PC-9 (cell line): Measurements from ENCODE around the gene KCNJ6. TPM values are rescaled to one million over a fixed set of nuclear protein-coding genes. Genes with fewer than 3 reads are reported as not detected.
"Not testable (repeated sequence)": the region's sequence is repeated elsewhere in the genome, so short reads cannot be mapped to it uniquely, and the experiment has no call there.

Experiments
- BruUV-seq: library from RNA; stranded (reverse); fragments of 400-500 nt; replicated peaks from 2 replicates; lab custom pipeline; 2021; lab: Mats Ljungman, UMichigan
- CTCF ChIA-PET: fragments of 300-600 bp; sonication (Branson Sonifier 250); formaldehyde crosslinking; loops from one replicate; lab custom pipeline; 2022; ENCODE audit warnings: antibody characterized with exemption; lab: Charles Lee
- POLR2A ChIA-PET: fragments of 300-600 bp; sonication (Branson Sonifier 250); formaldehyde crosslinking; loops from one replicate; lab custom pipeline; 2022; ENCODE audit warnings: antibody characterized with exemption; ENCODE audit not compliant: unreplicated experiment; lab: Charles Lee
- DNase-seq, 2 experiments: peaks; one replicate each; pipeline versions ENCODE4 v3.0.0 to v3.0.0-alpha.2; 2015 to 2022; ENCODE audit warnings: mixed read lengths in 1 of 2
- H2AFZ ChIP-seq: fragments of 200-600 bp; sonication (generic); 2 replicates; pipeline ENCODE4 v1.8.1; 2017; ENCODE audit warnings: antibody characterized with exemption
- H3F3A ChIP-seq: fragments of 200-600 bp; sonication (generic); 2 replicates; pipeline ENCODE4 v1.8.1; 2017; ENCODE audit warnings: antibody characterized with exemption, mild to moderate bottlenecking, low read depth; ENCODE audit not compliant: insufficient read depth
- H3K27ac ChIP-seq: fragments of 200-600 bp; sonication (generic); 2 replicates; pipeline ENCODE4 v1.6.1; 2016; ENCODE audit warnings: mixed run types
- H3K27me3 ChIP-seq: fragments of 200-600 bp; sonication (generic); 2 replicates; pipeline ENCODE4 v1.6.1; 2016; ENCODE audit warnings: low read depth, mixed run types; ENCODE audit not compliant: insufficient read depth
- H3K36me3 ChIP-seq: fragments of 200-600 bp; sonication (generic); 2 replicates; pipeline ENCODE4 v1.6.1; 2016; ENCODE audit warnings: low read depth, mixed run types
- H3K4me1 ChIP-seq: fragments of 200-600 bp; sonication (generic); replicated peaks from 2 replicates; pipeline ENCODE4 v1.6.1; 2016; ENCODE audit warnings: mixed run types; ENCODE audit not compliant: insufficient read depth
- H3K4me2 ChIP-seq: fragments of 200-600 bp; sonication (generic); 2 replicates; pipeline ENCODE4 v1.6.1; 2017; ENCODE audit warnings: mixed run types
- H3K4me3 ChIP-seq: fragments of 200-600 bp; sonication (generic); 2 replicates; pipeline ENCODE4 v1.6.1; 2016; ENCODE audit warnings: mixed run types
- H3K79me2 ChIP-seq: fragments of 200-600 bp; sonication (generic); 2 replicates; pipeline ENCODE4 v1.6.1; 2017; ENCODE audit warnings: low read depth, mixed run types
- H3K9me2 ChIP-seq: fragments of 200-600 bp; sonication (generic); 2 replicates; pipeline ENCODE4 v1.8.1; 2017; ENCODE audit warnings: mild to moderate bottlenecking; ENCODE audit not compliant: insufficient read depth
- H3K9me3 ChIP-seq: fragments of 200-600 bp; sonication (generic); 2 replicates; pipeline ENCODE4 v1.8.1; 2016; ENCODE audit warnings: low read depth; ENCODE audit not compliant: insufficient read depth
- H4K20me1 ChIP-seq: fragments of 200-600 bp; sonication (generic); 2 replicates; pipeline ENCODE4 v1.8.1; 2017; ENCODE audit not compliant: insufficient read depth
- CTCF ChIP-seq: fragments of 200-600 bp; sonication (generic); conservative IDR thresholded peaks from 2 replicates; pipeline ENCODE4 v1.6.1; 2017; ENCODE audit warnings: mixed run types, antibody characterized with exemption, mild to moderate bottlenecking, moderate library complexity
- EZH2 ChIP-seq: fragments of 200-600 bp; sonication (generic); IDR thresholded peaks from 2 replicates; pipeline ENCODE4 v1.8.0; 2017; ENCODE audit warnings: antibody characterized with exemption, low read depth
- intact Hi-C: fragments of 100-400 bp; cut with micrococcal nuclease; formaldehyde crosslinking; loops from one replicate; pipeline ENCODE4 v1.10.0; 2022; ENCODE audit not compliant: unreplicated experiment
- total RNA-seq: library from RNA; stranded (reverse); gene quantifications from 2 replicates; pipeline ENCODE4 v1.2.3, GENCODE V29; 2021

The KCNJ6 gene
- total RNA-seq, 1 experiment from 2014 or later = not detected

- no peak overlapping the region for H3K27ac ChIP-seq
Measured at GRCh38 chr21:37667380-37667779, 248.9 kb downstream of the KCNJ6 start.

GRCh38 chr21:37665230-37666024 lies 250.8 kb downstream of the KCNJ6 start:
- H3K27ac ChIP-seq = no peak overlapping the region

More at GRCh38 chr21:37667380-37667779, 248.9 kb downstream of the KCNJ6 start:
- ChIA-PET CTCF (no interaction called here), POLR2A (no interaction called here)
- no peak overlapping the region for H2AFZ ChIP-seq
- TF ChIP-seq CTCF (no peak), EZH2 (no peak)
- no peaks in the 10 kb centered on the region for H4K20me1 ChIP-seq
- intact Hi-C loops = no loop called here
- peaks cover 19% of the 10 kb centered on the region for H3K4me1 ChIP-seq
- H3F3A ChIP-seq = peaks cover 6% of the 10 kb centered on the region; the same call in 1 of the 2 replicates
- H3K27me3 ChIP-seq = no peaks in the 10 kb centered on the region
- no peaks in the 10 kb centered on the region for H3K36me3 ChIP-seq
- no peaks in the 10 kb centered on the region for H3K9me2 ChIP-seq
- H3K79me2 ChIP-seq = no peaks in the 10 kb centered on the region
- H3K9me3 ChIP-seq = no peaks in the 10 kb centered on the region
- H3K4me3 ChIP-seq = no peak overlapping the region
- no TSS peak for BruUV-seq
- H3K4me2 ChIP-seq = no peak overlapping the region
- DNase-seq = no peak

GRCh38 chr21:37662227-37662626 lies 254.0 kb downstream of the KCNJ6 start:
- H3K27ac ChIP-seq, H3K4me2 ChIP-seq, H3K27me3 ChIP-seq, H3K9me3 ChIP-seq, CTCF ChIA-PET, H3K79me2 ChIP-seq, H4K20me1 ChIP-seq, H3K36me3 ChIP-seq, H3K4me3 ChIP-seq, H3K9me2 ChIP-seq, BruUV-seq, intact Hi-C loops, H2AFZ ChIP-seq, DNase-seq, POLR2A ChIA-PET: not testable (repeated sequence)
- peaks cover 16% of the 10 kb centered on the region; the same call in 1 of the 2 replicates for H3F3A ChIP-seq
- peaks cover 28% of the 10 kb centered on the region for H3K4me1 ChIP-seq

More at GRCh38 chr21:37665230-37666024, 250.8 kb downstream of the KCNJ6 start:
- intact Hi-C loops = no loop called here
- DNase-seq = no peak
- ChIA-PET CTCF (no interaction called here), POLR2A (no interaction called here)
- Histone ChIP-seq H3K9me2 (no peaks in the 10 kb centered on the region), H3K27me3 (no peaks in the 10 kb centered on the region), H3K36me3 (no peaks in the 10 kb centered on the region), H3F3A (no peaks in the 10 kb centered on the region), H3K4me1 (peaks cover 6% of the 10 kb centered on the region), H4K20me1 (no peaks in the 10 kb centered on the region), H3K4me3 (no peak overlapping the region), H3K9me3 (no peaks in the 10 kb centered on the region), H3K4me2 (no peak overlapping the region), H2AFZ (no peak overlapping the region), H3K79me2 (no peaks in the 10 kb centered on the region)
- no peak for TF ChIP-seq CTCF
- TF ChIP-seq EZH2 = no peak
- no TSS peak for BruUV-seq
